Liver (tissue), 9 donors: ENCODE results near the gene ZNF485. TPM values are rescaled to one million over a fixed set of nuclear protein-coding genes. Genes with fewer than 3 reads are reported as not detected.

Experiments
- DNase-seq: peaks from one replicate; pipeline ENCODE4 v3.0.0-alpha.2; 2017; ENCODE audit warnings: low spot score
- H3K27ac ChIP-seq, 2 donors: one replicate each; pipeline ENCODE4 v1.7.0; 2013; ENCODE audit warnings: inconsistent platforms in 2 of 2, low read length in 2 of 2, control low read depth in 1 of 2, low read depth in 1 of 2, mild to moderate bottlenecking in 1 of 2
- H3K27me3 ChIP-seq, 4 donors: one replicate each; pipeline versions ENCODE4 v1.6.1 to v1.7.0; 2013; ENCODE audit warnings: low read length in 3 of 4, inconsistent platforms in 1 of 4, mild to moderate bottlenecking in 1 of 4, moderate library complexity in 1 of 4; ENCODE audit not compliant: control insufficient read depth in 4 of 4, insufficient read depth in 4 of 4
- H3K36me3 ChIP-seq, 4 donors: one replicate each; pipeline versions ENCODE4 v1.6.1 to v1.7.0; 2013; ENCODE audit warnings: low read length in 3 of 4, mild to moderate bottlenecking in 3 of 4, low read depth in 1 of 4, moderate library complexity in 1 of 4; ENCODE audit not compliant: control insufficient read depth in 4 of 4, insufficient read depth in 3 of 4
- H3K4me1 ChIP-seq, 4 donors: one replicate each; pipeline versions ENCODE4 v1.6.1 to v1.7.0; 2013; ENCODE audit warnings: low read length in 3 of 4, mild to moderate bottlenecking in 3 of 4, moderate library complexity in 1 of 4; ENCODE audit not compliant: control insufficient read depth in 4 of 4, insufficient read depth in 4 of 4
- H3K4me3 ChIP-seq, 3 donors: one replicate each; pipeline versions ENCODE4 v1.6.1 to v1.7.0; 2013; ENCODE audit warnings: low read length in 3 of 3, control low read depth in 1 of 3, low read depth in 1 of 3, mild to moderate bottlenecking in 1 of 3
- H3K9ac ChIP-seq, 2 donors: one replicate each; pipeline ENCODE4 v1.7.0; 2013; ENCODE audit warnings: low read length in 2 of 2, mild to moderate bottlenecking in 2 of 2, moderate library complexity in 2 of 2, control low read depth in 1 of 2, low read depth in 1 of 2
- H3K9me3 ChIP-seq, 4 donors: one replicate each; pipeline versions ENCODE4 v1.6.1 to v1.7.0; 2013; ENCODE audit warnings: low read length in 3 of 4; ENCODE audit not compliant: control insufficient read depth in 4 of 4
- CTCF ChIP-seq: fragments of 150-350 bp; IDR thresholded peaks from 2 replicates; pipeline ENCODE4 v1.5.1; 2017; ENCODE audit warnings: improper control_type of control experiment, low read depth, low read length; ENCODE audit not compliant: missing input control
- EGR1 ChIP-seq, 2 donors: IDR thresholded peaks; 2 replicates each; pipeline ENCODE4 v1.6.1; 2016 to 2018; ENCODE audit warnings: antibody characterized with exemption in 2 of 2, low read depth in 2 of 2
- FOXA1 ChIP-seq: IDR thresholded peaks from 2 replicates; pipeline ENCODE4 v1.6.1; 2016; ENCODE audit warnings: antibody characterized with exemption
- FOXA2 ChIP-seq: IDR thresholded peaks from 2 replicates; pipeline ENCODE4 v1.6.1; 2016; ENCODE audit warnings: antibody characterized with exemption
- GABPA ChIP-seq, 2 donors: IDR thresholded peaks in 1 of 2; conservative IDR thresholded peaks in 1 of 2; 2 replicates each; pipeline ENCODE4 v1.6.1; 2016; ENCODE audit warnings: antibody characterized with exemption in 2 of 2, mild to moderate bottlenecking in 1 of 2, moderate library complexity in 1 of 2
- HNF4A ChIP-seq, 2 donors: conservative IDR thresholded peaks; 2 replicates each; pipeline ENCODE4 v1.6.1; 2016; ENCODE audit warnings: antibody characterized with exemption in 2 of 2, mild to moderate bottlenecking in 2 of 2
- HNF4G ChIP-seq: IDR thresholded peaks from 2 replicates; pipeline ENCODE4 v1.6.1; 2016; ENCODE audit warnings: antibody characterized with exemption
- JUND ChIP-seq, 2 donors: IDR thresholded peaks; 2 replicates each; pipeline ENCODE4 v1.6.1; 2016; ENCODE audit warnings: antibody characterized with exemption in 2 of 2
- NR2F2 ChIP-seq: IDR thresholded peaks from 2 replicates; pipeline ENCODE4 v1.6.1; 2016; ENCODE audit warnings: antibody characterized with exemption
- RAD21 ChIP-seq, 2 donors: IDR thresholded peaks; 2 replicates each; pipeline ENCODE4 v1.6.1; 2016; ENCODE audit warnings: antibody characterized with exemption in 2 of 2, mild to moderate bottlenecking in 2 of 2
- RXRA ChIP-seq, 2 donors: IDR thresholded peaks; 2 replicates each; pipeline ENCODE4 v1.6.1; 2017 to 2018; ENCODE audit warnings: antibody characterized with exemption in 2 of 2, mild to moderate bottlenecking in 1 of 2
- SP1 ChIP-seq: IDR thresholded peaks from 2 replicates; pipeline ENCODE4 v1.6.1; 2018; ENCODE audit warnings: antibody characterized with exemption, mild to moderate bottlenecking
- TAF1 ChIP-seq: conservative IDR thresholded peaks from 2 replicates; pipeline ENCODE4 v1.6.1; 2016; ENCODE audit warnings: antibody characterized with exemption, mild to moderate bottlenecking
- YY1 ChIP-seq: IDR thresholded peaks from 2 replicates; pipeline ENCODE4 v1.6.1; 2016; ENCODE audit warnings: antibody characterized with exemption, mild to moderate bottlenecking
- WGBS: extraction: QIAGEN DNeasy Blood & Tissue Kit; methylation state at CpG from one replicate; pipeline ENCODE4 v1.1.7; 2013; 5-methylcytosine and 5-hydroxymethylcytosine counted together
- polyA plus RNA-seq, 2 donors: library from polyadenylated mRNA; stranded (reverse) in 1 of 2; unstranded in 1 of 2; fragments of 200-250 nt in 1 of 2; fragments of >200 nt in 1 of 2; fragmentation: Nextera tagmentation in 1 of 2; extraction: Ambion mirVana in 1 of 2; gene quantifications; one replicate each; pipeline versions ENCODE4 v1.2.1 to v1.2.3, GENCODE V29; 2013 to 2015
- total RNA-seq, 2 donors: library from RNA; depleted of rRNA; stranded (reverse); fragments of >200 nt; gene quantifications; one replicate each; pipeline ENCODE4 v1.2.3, GENCODE V29; 2014
- TF ChIP-seq, protein P1 (sequence below): IDR thresholded peaks from 2 replicates; pipeline ENCODE4 v1.6.1; 2016; ENCODE audit warnings: antibody characterized with exemption
- TF ChIP-seq, protein P2 (sequence below): IDR thresholded peaks from 2 replicates; pipeline ENCODE4 v1.6.1; 2016; ENCODE audit warnings: antibody characterized with exemption, mild to moderate bottlenecking
- TF ChIP-seq, protein P3 (sequence below): IDR thresholded peaks from 2 replicates; pipeline ENCODE4 v1.6.1; 2016; ENCODE audit warnings: antibody characterized with exemption
- TF ChIP-seq, protein P4 (sequence below): IDR thresholded peaks from 2 replicates; pipeline ENCODE4 v1.6.1; 2016; ENCODE audit warnings: antibody characterized with exemption
- donor health status: healthy.
- donor health status: healthy.
- donor health status: healthy.
- donor health status: healthy.
- donor health status: healthy.

Gene ZNF485
- total and polyA plus RNA-seq, 4 donors, result 0.92 to 2.4 (median 1.0) TPM

GRCh38 chr10:43574906-43575305 is 31.3 kb upstream of the ZNF485 start:
- peaks cover 0 to 3% (median 0%) of the 10 kb centered on the region in 4 donors for H3K4me1 ChIP-seq
- WGBS, result 90% methylated on average over 8 of the region's 8 CpGs
- no peak for DNase-seq
- peak overlapping the region in 1 of 3 donors; percentile 85 for H3K4me3 ChIP-seq
- H3K9me3 ChIP-seq, result peaks cover 0 to 2% (median 0%) of the 10 kb centered on the region in 4 donors
- no peaks in the 10 kb centered on the region for H3K27me3 ChIP-seq
- no peak for TF ChIP-seq FOXA1
- TF ChIP-seq EGR1 (IDR thresholded peaks at IDR 0.05; ENCODE audit: low read depth in 2 of 2), result no peak
- no peak for TF ChIP-seq FOXA2
- TF ChIP-seq YY1, result no peak
- no peak for TF ChIP-seq RXRA (IDR thresholded peaks at IDR 0.05)
- TF ChIP-seq GABPA (IDR thresholded peaks at IDR 0.05 in 1 of 2, conservative IDR thresholded peaks at IDR 0.05 in 1 of 2), result no peak
- TF ChIP-seq RAD21 (IDR thresholded peaks at IDR 0.05), result no peak
- TF ChIP-seq, protein P1, sequence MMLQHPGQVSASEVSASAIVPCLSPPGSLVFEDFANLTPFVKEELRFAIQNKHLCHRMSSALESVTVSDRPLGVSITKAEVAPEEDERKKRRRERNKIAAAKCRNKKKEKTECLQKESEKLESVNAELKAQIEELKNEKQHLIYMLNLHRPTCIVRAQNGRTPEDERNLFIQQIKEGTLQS, result no peak
- TF ChIP-seq TAF1, result no peak
- no peak for TF ChIP-seq SP1
- no peak for TF ChIP-seq CTCF
- TF ChIP-seq HNF4A (conservative IDR thresholded peaks at IDR 0.05), result no peak
- TF ChIP-seq JUND (IDR thresholded peaks at IDR 0.05), result no peak
- TF ChIP-seq, protein P2, sequence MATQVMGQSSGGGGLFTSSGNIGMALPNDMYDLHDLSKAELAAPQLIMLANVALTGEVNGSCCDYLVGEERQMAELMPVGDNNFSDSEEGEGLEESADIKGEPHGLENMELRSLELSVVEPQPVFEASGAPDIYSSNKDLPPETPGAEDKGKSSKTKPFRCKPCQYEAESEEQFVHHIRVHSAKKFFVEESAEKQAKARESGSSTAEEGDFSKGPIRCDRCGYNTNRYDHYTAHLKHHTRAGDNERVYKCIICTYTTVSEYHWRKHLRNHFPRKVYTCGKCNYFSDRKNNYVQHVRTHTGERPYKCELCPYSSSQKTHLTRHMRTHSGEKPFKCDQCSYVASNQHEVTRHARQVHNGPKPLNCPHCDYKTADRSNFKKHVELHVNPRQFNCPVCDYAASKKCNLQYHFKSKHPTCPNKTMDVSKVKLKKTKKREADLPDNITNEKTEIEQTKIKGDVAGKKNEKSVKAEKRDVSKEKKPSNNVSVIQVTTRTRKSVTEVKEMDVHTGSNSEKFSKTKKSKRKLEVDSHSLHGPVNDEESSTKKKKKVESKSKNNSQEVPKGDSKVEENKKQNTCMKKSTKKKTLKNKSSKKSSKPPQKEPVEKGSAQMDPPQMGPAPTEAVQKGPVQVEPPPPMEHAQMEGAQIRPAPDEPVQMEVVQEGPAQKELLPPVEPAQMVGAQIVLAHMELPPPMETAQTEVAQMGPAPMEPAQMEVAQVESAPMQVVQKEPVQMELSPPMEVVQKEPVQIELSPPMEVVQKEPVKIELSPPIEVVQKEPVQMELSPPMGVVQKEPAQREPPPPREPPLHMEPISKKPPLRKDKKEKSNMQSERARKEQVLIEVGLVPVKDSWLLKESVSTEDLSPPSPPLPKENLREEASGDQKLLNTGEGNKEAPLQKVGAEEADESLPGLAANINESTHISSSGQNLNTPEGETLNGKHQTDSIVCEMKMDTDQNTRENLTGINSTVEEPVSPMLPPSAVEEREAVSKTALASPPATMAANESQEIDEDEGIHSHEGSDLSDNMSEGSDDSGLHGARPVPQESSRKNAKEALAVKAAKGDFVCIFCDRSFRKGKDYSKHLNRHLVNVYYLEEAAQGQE, result no peak
- no peak for TF ChIP-seq HNF4G
- TF ChIP-seq, protein P3, sequence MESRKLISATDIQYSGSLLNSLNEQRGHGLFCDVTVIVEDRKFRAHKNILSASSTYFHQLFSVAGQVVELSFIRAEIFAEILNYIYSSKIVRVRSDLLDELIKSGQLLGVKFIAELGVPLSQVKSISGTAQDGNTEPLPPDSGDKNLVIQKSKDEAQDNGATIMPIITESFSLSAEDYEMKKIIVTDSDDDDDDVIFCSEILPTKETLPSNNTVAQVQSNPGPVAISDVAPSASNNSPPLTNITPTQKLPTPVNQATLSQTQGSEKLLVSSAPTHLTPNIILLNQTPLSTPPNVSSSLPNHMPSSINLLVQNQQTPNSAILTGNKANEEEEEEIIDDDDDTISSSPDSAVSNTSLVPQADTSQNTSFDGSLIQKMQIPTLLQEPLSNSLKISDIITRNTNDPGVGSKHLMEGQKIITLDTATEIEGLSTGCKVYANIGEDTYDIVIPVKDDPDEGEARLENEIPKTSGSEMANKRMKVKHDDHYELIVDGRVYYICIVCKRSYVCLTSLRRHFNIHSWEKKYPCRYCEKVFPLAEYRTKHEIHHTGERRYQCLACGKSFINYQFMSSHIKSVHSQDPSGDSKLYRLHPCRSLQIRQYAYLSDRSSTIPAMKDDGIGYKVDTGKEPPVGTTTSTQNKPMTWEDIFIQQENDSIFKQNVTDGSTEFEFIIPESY, result no peak
- TF ChIP-seq, protein P4, sequence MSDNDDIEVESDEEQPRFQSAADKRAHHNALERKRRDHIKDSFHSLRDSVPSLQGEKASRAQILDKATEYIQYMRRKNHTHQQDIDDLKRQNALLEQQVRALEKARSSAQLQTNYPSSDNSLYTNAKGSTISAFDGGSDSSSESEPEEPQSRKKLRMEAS, result no peak
- no peak for TF ChIP-seq NR2F2
- H3K9ac ChIP-seq, result no peak overlapping the region
- no peaks in the 10 kb centered on the region for H3K36me3 ChIP-seq
- no peak overlapping the region for H3K27ac ChIP-seq
